Gastrocnemius medialis (tissue), 4 donors: ENCODE results near the gene ANXA8.

Source experiments
- POLR2A ChIP-seq, 2 donors: fragments of 450-650 bp; IDR thresholded peaks; one replicate each; pipeline ENCODE4 v1.6.1; 2017; ENCODE audit warnings: antibody characterized with exemption in 2 of 2, mild to moderate bottlenecking in 2 of 2, moderate library complexity in 2 of 2
- TF ChIP-seq, protein P1 (sequence below), 5 experiments: fragments of 450-650 bp in 3 of 5; fragments of 200-600 bp in 2 of 5; sonication (generic) in 2 of 5; IDR thresholded peaks in 4 of 5; conservative IDR thresholded peaks in 1 of 5; 1 replicate in 4 of 5; 2 replicates in 1 of 5; pipeline ENCODE4 v1.5.1; 2016 to 2019; ENCODE audit warnings: antibody characterized with exemption in 5 of 5, mild to moderate bottlenecking in 3 of 5, moderate library complexity in 3 of 5

DNA sequence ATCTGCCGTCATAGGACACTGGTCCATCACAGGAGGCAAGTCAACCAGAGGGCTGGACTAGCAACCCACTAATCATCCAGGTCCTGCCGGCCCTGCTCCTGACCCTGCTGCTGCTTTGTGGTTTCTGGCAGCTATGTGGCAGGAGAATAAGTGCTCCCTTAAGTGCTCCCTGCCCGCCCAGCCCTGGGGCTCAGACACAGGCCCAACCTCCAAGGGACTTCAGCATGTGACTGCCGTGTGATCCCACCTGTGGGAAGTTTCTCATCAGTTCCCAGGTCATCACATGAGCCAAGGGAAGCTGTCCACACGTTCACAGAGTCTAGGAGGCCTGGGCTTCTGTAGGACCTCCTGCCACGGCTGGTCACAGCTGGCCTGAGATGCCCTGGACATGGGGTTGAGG lies 65.6 kb downstream of the ANXA8 start:
- TF ChIP-seq, protein P1, sequence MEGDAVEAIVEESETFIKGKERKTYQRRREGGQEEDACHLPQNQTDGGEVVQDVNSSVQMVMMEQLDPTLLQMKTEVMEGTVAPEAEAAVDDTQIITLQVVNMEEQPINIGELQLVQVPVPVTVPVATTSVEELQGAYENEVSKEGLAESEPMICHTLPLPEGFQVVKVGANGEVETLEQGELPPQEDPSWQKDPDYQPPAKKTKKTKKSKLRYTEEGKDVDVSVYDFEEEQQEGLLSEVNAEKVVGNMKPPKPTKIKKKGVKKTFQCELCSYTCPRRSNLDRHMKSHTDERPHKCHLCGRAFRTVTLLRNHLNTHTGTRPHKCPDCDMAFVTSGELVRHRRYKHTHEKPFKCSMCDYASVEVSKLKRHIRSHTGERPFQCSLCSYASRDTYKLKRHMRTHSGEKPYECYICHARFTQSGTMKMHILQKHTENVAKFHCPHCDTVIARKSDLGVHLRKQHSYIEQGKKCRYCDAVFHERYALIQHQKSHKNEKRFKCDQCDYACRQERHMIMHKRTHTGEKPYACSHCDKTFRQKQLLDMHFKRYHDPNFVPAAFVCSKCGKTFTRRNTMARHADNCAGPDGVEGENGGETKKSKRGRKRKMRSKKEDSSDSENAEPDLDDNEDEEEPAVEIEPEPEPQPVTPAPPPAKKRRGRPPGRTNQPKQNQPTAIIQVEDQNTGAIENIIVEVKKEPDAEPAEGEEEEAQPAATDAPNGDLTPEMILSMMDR (IDR thresholded peaks at IDR 0.05 in 4 of 5, conservative IDR thresholded peaks at IDR 0.05 in 1 of 5): no peak
- no peak for TF ChIP-seq POLR2A (IDR thresholded peaks at IDR 0.05)
